Right renal pelvis (tissue), 4 donors: Measurements from ENCODE around the gene TDG. TPM values are rescaled to one million over a fixed set of nuclear protein-coding genes. Genes with fewer than 3 reads are reported as not detected.
"Not testable (repeated sequence)": the region's sequence is repeated elsewhere in the genome, so short reads cannot be mapped to it uniquely, and the experiment has no call there.

ENCODE experiments used
- DNase-seq, 4 donors: peaks; one replicate each; pipeline ENCODE4 v3.0.0-alpha.2; 2013; ENCODE audit warnings: low read depth in 4 of 4, low spot score in 3 of 4, missing footprints in 1 of 4
- polyA plus RNA-seq, 4 donors: library from polyadenylated mRNA; unstranded; fragments of 120-200 nt; gene quantifications; one replicate each; pipeline ENCODE4 v1.2.1, GENCODE V29; 2013; ENCODE audit not compliant: insufficient read length in 4 of 4

The TDG gene
- polyA plus RNA-seq, 4 donors, result 48.3 to 58.4 (median 52.0) TPM

DNA sequence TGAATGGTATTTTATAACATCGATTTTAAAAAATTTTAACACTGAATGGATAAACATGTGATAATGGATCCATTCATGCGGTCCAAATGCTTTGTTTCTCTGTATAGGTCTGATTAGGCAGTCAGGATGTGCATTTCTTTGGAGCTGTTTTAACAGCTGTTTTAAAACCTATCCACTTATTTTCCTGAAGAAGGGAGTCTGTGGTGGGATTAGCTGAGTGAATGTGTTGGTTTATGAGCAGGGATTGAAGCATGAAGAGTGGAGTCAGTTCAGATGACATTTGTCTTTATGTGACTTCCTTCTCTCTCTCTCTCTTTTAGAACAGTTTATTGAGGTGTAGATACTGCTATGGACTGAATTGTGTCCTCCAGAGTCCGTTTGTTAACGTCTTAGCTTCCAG lies 46.7 kb downstream of the TDG start:
- DNase-seq, result no peak

DNA sequence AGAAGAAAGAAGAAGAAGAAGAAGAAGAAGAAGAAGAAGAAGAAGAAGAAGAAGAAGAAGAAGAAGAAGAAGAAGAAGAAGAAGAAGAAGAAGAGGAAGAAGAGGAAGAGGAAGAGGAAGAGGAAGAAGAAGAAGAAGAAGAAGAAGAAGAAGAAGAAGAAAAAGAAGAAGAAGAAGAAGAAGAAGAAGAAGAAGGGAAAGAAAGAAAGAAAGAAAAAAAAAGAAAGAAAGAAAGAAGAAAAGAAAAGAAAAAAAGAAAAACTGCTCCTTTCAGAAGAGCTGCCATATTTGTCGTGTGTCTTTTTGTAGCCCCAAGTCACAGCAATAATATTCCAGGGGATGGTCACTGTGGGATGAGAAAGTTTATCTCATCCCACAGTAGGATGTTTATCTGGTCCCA lies 56.2 kb downstream of the TDG start:
- DNase-seq, result not testable (repeated sequence)

DNA sequence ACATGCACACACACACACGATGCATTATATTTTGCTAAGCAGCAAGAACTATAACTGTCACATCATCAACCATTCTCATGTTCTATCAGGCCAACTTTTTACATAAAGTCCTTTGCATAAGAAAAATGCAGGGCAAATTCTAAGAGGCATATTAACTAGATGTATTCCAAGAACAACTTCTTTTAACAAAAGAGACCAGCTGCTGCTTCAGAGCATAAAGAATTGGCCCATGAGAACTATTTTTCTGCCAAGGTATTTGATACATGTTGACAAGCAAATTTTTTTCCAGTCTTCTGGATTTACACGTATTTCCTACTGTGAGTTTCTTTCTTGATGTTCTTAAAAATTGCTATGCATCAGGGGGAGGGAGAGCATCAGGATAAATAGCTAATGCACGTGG lies 57.1 kb downstream of the TDG start:
- DNase-seq, result no peak

DNA sequence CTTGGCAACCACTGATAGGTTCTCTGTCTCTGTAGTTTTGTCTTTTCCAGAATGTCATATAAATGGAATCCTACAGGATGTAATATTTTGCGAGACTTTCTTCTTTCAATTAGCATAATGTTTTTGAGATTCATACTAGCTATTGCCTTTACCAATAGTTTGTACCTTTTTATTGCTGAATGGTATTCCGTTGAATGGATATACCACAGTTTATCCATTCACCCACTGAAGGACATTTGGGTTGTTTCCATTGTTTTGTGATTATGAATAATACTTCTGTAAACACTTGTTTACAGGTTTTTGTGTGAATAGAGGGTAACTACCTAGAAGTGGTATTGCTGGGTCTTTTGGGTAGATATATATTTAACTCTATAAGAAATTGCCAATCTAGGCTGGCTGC lies 58.0 kb downstream of the TDG start:
- DNase-seq, result no peak

DNA sequence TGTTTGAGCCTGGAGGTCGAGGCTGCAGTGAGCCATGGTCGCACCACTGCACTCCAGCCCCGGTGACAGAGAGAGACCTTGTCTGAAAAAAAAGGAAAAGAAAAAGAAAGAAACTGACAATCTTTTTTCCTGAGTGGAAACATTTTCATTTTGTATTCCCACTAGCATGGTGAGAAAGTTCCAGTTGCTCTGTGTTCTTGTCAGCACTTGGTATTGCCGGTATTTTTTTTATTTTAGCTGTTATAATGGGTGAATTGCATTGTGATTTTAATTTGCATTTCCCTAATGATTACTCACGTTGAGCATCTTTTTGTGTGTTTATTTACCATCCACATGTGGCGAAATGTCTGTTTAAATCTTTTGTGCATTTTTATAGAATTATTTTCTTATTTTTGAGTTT lies 58.7 kb downstream of the TDG start:
- DNase-seq, result no peak

DNA sequence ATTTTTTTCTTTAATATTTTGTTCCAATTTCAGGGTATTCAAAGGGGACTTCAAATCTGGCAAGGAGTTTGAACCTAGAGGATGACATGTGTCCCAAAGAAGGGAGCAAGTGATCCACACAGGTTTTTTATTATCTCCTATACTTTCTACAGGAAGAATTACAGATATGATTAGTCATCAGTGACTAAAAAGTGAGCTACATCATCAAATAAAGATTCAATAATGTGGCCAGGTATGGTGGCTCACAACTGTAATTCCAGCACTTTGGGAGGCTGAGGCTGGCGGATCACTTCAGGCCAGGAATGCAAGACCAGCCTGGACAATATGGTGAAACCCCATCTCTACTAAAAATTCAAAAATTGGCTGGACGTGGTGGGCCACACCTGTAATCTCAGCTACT lies 60.1 kb downstream of the TDG start:
- no peak for DNase-seq

DNA sequence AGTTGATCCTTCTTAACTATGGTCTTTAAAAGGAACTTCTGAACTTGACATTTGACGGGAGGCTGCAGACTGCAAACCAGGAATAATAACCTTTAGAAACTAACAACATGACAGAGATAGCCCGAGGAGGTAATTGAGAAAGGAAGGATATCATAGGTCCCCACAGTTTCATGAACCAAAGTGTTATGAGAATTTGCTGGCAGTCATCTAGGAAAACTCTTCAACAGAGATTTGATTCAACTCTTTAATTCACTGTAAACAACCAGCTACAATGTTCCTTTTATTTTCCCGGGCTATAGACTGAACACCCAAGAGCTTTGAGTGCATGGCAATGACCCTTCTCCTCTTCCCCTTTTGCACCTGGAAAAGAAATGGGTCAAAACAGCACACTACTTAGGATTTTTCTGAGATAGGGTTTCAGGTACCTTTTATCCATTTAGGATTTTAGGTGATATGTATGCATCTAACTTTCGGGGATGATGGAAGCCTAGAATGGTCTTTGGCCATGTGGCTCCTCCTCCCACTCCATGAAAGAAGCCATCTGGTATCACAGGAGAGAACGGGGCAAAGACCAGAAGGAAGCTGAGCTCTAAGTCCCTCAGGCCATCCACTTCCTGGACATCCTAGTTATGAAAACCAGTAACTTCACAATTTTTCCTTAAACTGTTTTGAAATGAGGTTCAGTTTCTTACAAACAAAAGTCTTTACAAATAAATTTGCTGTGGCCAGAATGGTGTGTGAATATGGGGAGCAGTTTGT lies 61.3 kb downstream of the TDG start:
- DNase-seq, result no peak

DNA sequence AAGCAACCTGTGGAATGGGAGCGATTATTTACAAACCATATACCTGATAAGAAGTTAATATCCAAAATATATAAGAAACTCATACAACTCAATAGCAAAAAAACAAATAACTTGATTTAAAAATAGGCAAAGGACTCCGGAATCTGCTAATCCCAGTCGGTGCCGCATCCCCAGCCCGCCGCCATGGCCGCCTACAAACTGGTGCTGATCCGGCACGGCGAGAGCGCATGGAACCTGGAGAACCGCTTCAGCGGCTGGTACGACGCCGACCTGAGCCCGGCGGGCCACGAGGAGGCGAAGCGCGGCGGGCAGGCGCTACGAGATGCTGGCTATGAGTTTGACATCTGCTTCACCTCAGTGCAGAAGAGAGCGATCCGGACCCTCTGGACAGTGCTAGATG lies 64.9 kb downstream of the TDG start:
- not testable (repeated sequence) for DNase-seq

DNA sequence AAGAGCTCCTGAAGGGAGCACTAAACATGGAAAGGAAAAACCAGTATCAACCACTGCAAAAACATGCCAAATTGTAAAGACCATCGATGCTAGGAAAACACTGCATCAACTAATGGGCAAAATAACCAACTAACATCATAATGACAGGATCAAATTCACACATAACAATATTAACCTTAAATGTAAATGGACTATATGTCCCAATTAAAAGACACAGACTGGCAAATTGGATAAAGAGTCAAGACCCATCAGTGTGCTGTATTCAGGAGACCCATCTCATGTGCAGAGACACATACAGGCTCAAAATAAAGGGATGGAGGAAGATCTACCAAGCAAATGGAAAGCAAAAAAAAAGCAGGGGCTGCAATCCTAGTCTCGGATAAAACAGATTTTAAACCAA lies 70.5 kb downstream of the TDG start:
- DNase-seq, result not testable (repeated sequence)

Other genes with a start within 250 kb of the TDG start
- gene NT5DC3, start 124.6 kb upstream of the TDG start, polyA plus RNA-seq, result 1 to 10 TPM; 3.3 to 4.1 (median 3.7) TPM
- gene HSP90B1, start 35.5 kb upstream of the TDG start, polyA plus RNA-seq, result 1,000 to 10,000 TPM in 3 of 4 donors, 100 to 1,000 TPM in 1; 939 to 1,143 (median 1,038) TPM
- gene GLT8D2, start 84.3 kb downstream of the TDG start, polyA plus RNA-seq, result 10 to 100 TPM; 11.5 to 17.7 (median 16.0) TPM
- gene HCFC2, start 98.7 kb downstream of the TDG start, polyA plus RNA-seq, result 10 to 100 TPM; 13.6 to 19.4 (median 18.1) TPM
- 100 to 1,000 TPM in 3 of 4 donors, 10 to 100 TPM in 1; 90.1 to 113 (median 107) TPM for gene NFYB, start 172.3 kb downstream of the TDG start, polyA plus RNA-seq
- 10 to 100 TPM; 56.3 to 75.0 (median 66.2) TPM for gene TXNRD1, start 249.9 kb downstream of the TDG start, polyA plus RNA-seq